Suprapubic skin (tissue), 4 donors: ENCODE data around the gene TMEM106C. TPM values are rescaled to one million over a fixed set of nuclear protein-coding genes. Genes with fewer than 3 reads are reported as not detected.

ENCODE experiments used
- DNase-seq, 2 donors: peaks; one replicate each; pipeline ENCODE4 v3.0.0-alpha.2; 2019; ENCODE audit warnings: low spot score in 2 of 2
- H3K27ac ChIP-seq: fragments of 200-600 bp; sonication (generic); one replicate; pipeline ENCODE4 v1.5.1; 2019
- H3K27me3 ChIP-seq: fragments of 200-600 bp; sonication (generic); one replicate; pipeline ENCODE4 v1.5.1; 2019
- H3K36me3 ChIP-seq: fragments of 200-600 bp; sonication (generic); one replicate; pipeline ENCODE4 v1.5.1; 2019
- H3K4me1 ChIP-seq: fragments of 200-600 bp; sonication (generic); one replicate; pipeline ENCODE4 v1.5.1; 2019
- H3K4me3 ChIP-seq: fragments of 200-600 bp; sonication (generic); one replicate; pipeline ENCODE4 v1.5.1; 2019; ENCODE audit warnings: mild to moderate bottlenecking
- H3K9me3 ChIP-seq: fragments of 200-600 bp; sonication (generic); one replicate; pipeline ENCODE4 v1.5.1; 2019
- EP300 ChIP-seq: sonication (generic); formaldehyde crosslinking; IDR thresholded peaks from one replicate; pipeline ENCODE4 v1.6.1; 2017; ENCODE audit warnings: antibody characterized with exemption
- POLR2A ChIP-seq, 2 donors: fragments of 450-650 bp; IDR thresholded peaks; one replicate each; pipeline ENCODE4 v1.6.1; 2017; ENCODE audit warnings: antibody characterized with exemption in 2 of 2, mild to moderate bottlenecking in 2 of 2, moderate library complexity in 2 of 2
- POLR2AphosphoS5 ChIP-seq, 3 donors: sonication (generic); formaldehyde crosslinking; IDR thresholded peaks; one replicate each; pipeline ENCODE4 v1.6.1; 2017; ENCODE audit warnings: antibody characterized with exemption in 3 of 3
- WGBS: methylation state at CpG from one replicate; pipeline ENCODE4 v1.1.5; 2018; 5-methylcytosine and 5-hydroxymethylcytosine counted together
- total RNA-seq, 4 donors: library from RNA; depleted of rRNA; stranded (reverse); fragments of >200 nt; gene quantifications; one replicate each; pipeline ENCODE4 v1.1.0, GENCODE V29; 2016
- TF ChIP-seq, protein P1 (sequence below), 2 donors: fragments of 200-600 bp in 1 of 2; fragments of 450-650 bp in 1 of 2; sonication (generic) in 1 of 2; IDR thresholded peaks; one replicate each; pipeline ENCODE4 v1.5.1; 2016 to 2019; ENCODE audit warnings: antibody characterized with exemption in 2 of 2, mild to moderate bottlenecking in 1 of 2, moderate library complexity in 1 of 2

Gene TMEM106C
- total RNA-seq, 4 donors from 2014 or later, result 36.8 to 52.9 (median 46.5) TPM

DNA sequence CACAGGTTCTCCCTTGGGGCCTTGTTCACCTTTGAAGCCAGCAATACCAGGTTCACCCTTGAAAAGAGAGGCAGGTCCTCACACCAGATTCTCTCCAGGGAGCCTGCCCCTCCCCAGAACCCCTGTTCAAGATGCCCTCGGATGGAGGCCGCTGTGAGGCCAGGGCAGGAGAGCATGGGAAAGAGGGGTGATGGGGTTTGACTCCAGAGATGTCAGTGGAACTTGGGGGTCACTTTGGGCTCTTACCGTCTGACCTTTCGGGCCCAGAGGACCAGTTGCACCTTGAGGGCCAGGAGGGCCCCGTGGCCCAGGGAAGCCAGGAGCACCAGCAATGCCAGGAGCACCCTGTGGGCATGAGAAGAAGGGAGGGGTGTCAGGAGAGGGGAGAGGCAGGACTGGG, 23.4 kb downstream of the TMEM106C start:
- Histone ChIP-seq H3K36me3 (no peaks in the 10 kb centered on the region), H3K4me1 (peaks cover 4% of the 10 kb centered on the region), H3K27ac (no peak overlapping the region), H3K4me3 (no peak overlapping the region), H3K27me3 (peaks cover 4% of the 10 kb centered on the region), H3K9me3 (no peaks in the 10 kb centered on the region)
- peak in 1 of 2 donors; percentile 20 for DNase-seq
- TF ChIP-seq EP300 (no peak), POLR2AphosphoS5 (IDR thresholded peaks at IDR 0.05) (no peak), POLR2A (IDR thresholded peaks at IDR 0.05) (no peak)
- WGBS, result 90% methylated on average over 5 of the region's 5 CpGs

DNA sequence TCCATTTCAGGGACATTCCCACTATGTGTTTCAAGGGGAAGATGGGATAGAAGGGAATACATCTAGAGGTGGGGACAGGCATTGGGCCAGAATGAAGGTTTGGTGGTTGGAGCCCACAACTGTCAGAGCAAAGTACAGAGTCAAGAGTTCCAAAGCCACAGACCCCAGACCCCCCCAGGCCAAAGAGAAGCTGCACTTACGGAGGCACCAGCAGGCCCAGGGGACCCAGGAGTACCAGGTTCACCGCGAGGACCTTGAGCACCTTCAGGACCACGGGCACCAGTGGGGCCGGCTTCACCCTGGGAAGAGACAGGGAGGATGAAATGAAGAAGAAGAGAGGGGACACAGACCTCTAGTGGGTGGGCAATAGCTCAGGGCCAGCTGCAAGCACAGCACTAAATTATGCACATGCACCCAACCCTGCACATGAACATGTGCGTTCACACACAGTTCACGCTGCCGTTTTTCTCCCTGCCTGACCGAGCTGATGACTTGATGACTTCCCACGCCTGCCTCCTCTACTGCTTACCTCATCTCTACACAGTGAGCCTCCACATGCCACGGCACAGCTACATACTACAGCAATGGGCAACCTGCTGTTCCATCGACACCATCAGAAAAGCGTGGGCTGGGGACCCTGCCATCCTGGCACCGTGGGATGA, 24.1 kb downstream of the TMEM106C start:
- 80% methylated on average over 14 of the region's 14 CpGs for whole genome bisulfite sequencing
- DNase-seq, result peak; percentile 51 to 69
- Histone ChIP-seq H3K27ac (no peak overlapping the region), H3K9me3 (no peaks in the 10 kb centered on the region), H3K4me1 (peaks cover 4% of the 10 kb centered on the region), H3K4me3 (no peak overlapping the region), H3K27me3 (no peaks in the 10 kb centered on the region), H3K36me3 (no peaks in the 10 kb centered on the region)
- TF ChIP-seq POLR2A (IDR thresholded peaks at IDR 0.05) (no peak), EP300 (no peak), POLR2AphosphoS5 (IDR thresholded peaks at IDR 0.05) (no peak)
- TF ChIP-seq, protein P1, sequence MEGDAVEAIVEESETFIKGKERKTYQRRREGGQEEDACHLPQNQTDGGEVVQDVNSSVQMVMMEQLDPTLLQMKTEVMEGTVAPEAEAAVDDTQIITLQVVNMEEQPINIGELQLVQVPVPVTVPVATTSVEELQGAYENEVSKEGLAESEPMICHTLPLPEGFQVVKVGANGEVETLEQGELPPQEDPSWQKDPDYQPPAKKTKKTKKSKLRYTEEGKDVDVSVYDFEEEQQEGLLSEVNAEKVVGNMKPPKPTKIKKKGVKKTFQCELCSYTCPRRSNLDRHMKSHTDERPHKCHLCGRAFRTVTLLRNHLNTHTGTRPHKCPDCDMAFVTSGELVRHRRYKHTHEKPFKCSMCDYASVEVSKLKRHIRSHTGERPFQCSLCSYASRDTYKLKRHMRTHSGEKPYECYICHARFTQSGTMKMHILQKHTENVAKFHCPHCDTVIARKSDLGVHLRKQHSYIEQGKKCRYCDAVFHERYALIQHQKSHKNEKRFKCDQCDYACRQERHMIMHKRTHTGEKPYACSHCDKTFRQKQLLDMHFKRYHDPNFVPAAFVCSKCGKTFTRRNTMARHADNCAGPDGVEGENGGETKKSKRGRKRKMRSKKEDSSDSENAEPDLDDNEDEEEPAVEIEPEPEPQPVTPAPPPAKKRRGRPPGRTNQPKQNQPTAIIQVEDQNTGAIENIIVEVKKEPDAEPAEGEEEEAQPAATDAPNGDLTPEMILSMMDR (IDR thresholded peaks at IDR 0.05), result no peak

DNA sequence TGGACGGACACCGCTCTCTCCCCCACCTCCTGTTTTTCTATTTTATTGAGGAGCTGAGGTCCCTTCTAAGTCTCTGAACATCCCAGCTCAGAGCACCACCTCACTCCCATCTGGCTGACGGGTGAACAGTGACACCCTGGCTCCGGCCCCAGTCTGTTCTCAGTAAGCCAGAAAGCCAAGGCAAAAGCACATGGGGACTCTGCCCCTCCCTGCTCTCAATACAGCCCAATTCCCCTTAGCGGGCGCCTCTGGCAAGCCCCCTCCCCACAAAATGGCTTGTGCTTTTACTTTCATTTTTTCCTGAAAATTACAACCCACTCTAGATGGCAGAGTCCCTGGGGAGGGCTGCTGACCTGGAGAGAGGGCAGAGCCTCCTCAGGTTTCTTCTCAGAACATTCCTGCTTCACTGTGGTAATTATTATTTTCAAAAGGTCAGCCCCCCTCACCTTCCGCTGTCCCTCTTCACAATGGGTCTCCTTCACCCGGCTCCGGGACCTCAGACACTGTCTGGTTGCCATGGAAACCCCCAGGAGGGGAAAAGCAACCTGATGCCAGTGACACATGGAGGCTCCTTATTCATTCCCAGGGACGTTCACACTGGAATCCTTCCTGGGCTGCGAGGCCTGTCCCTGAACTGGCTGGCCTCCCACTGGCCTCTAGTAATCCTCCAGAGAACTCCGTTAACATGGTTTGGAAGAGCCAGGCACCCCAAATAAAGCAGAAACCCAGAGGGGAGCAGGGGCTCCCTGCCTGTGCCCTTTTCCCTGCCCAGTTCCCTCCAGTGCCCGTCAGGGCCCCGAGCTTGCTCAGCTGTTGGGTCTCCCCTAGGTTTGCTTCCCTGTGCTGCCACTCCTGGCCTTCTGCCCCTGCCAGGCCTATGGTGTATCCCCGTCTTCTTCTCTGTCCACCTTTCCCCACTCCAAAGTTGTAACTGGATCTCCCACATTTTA, 25.0 kb downstream of the TMEM106C start:
- Histone ChIP-seq H3K27ac (no peak overlapping the region), H3K4me3 (no peak overlapping the region), H3K4me1 (peaks cover 4% of the 10 kb centered on the region), H3K27me3 (no peaks in the 10 kb centered on the region), H3K9me3 (no peaks in the 10 kb centered on the region), H3K36me3 (no peaks in the 10 kb centered on the region)
- TF ChIP-seq POLR2A (IDR thresholded peaks at IDR 0.05), result no peak
- TF ChIP-seq POLR2AphosphoS5 (IDR thresholded peaks at IDR 0.05), result no peak
- TF ChIP-seq, protein P1 (IDR thresholded peaks at IDR 0.05), result no peak
- no peak for TF ChIP-seq EP300
- peak; percentile 29 to 53 for DNase-seq
- 65% methylated on average over 15 of the region's 15 CpGs for WGBS

DNA sequence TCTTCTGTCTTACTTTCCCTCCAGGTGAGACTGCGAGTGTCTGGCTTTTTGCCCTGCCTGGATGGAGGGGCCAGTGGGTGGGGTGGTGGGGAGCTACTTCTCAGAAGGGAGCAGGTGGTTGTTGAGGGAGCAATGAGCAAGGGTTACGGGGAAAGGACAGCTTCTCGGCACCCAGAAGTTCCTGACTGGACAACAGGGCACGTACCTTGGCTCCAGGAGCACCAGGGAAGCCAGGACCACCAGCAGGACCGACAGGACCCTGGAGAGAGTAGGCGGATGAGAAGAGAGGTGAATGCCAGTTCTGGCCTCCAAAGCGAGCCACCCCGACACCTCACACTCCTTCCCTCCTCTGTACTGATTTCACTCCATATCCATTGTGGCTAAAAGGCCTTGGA, 25.6 kb downstream of the TMEM106C start:
- Histone ChIP-seq H3K27me3 (no peaks in the 10 kb centered on the region), H3K4me1 (peaks cover 4% of the 10 kb centered on the region), H3K9me3 (no peaks in the 10 kb centered on the region), H3K4me3 (no peak overlapping the region), H3K27ac (no peak overlapping the region), H3K36me3 (no peaks in the 10 kb centered on the region)
- TF ChIP-seq POLR2AphosphoS5 (IDR thresholded peaks at IDR 0.05) (no peak), POLR2A (IDR thresholded peaks at IDR 0.05) (no peak), EP300 (no peak)
- TF ChIP-seq, protein P1 (IDR thresholded peaks at IDR 0.05), result no peak
- DNase-seq, result peak; percentile 40 to 42
- 95% methylated on average over 8 of the region's 8 CpGs for WGBS

DNA sequence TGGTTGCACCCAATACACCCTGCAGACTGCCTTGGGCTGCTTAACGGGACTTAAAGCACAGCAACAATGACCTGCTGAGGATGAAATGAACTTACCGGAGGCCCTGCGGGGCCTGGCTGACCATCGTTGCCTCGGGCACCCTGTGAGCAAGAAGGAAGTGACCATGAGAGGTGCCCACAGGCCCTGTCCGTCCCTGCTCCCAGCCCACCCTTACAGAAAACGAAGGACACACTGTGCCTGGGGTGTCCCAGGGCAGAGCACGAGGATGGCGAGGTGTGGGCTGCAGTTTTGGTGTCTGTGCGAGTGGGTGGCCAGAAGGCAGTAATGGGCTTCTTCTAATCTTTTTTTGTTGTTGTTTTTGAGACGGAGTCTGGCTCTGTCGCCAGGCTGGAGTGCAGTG, 26.3 kb downstream of the TMEM106C start:
- H3K4me3 ChIP-seq, result no peak overlapping the region
- 89% methylated on average over 12 of the region's 12 CpGs for WGBS
- H3K9me3 ChIP-seq, result no peaks in the 10 kb centered on the region
- H3K36me3 ChIP-seq, result no peaks in the 10 kb centered on the region
- DNase-seq, result peak; percentile 28 to 50
- no peak for TF ChIP-seq POLR2AphosphoS5 (IDR thresholded peaks at IDR 0.05)
- TF ChIP-seq POLR2A (IDR thresholded peaks at IDR 0.05), result no peak
- TF ChIP-seq EP300, result no peak
- TF ChIP-seq, protein P1 (IDR thresholded peaks at IDR 0.05), result no peak
- H3K27me3 ChIP-seq, result no peaks in the 10 kb centered on the region
- no peak overlapping the region for H3K27ac ChIP-seq
- H3K4me1 ChIP-seq, result peaks cover 4% of the 10 kb centered on the region
